NB4 (cell line): ENCODE results near the gene LRRC2.

ENCODE experiments used
- DNase-seq: peaks from one replicate; pipeline ENCODE4 v3.0.0; 2010; ENCODE audit warnings: low read depth
- H3K4me3 ChIP-seq: one replicate; pipeline ENCODE4 v1.5.1; 2011; ENCODE audit warnings: mild to moderate bottlenecking, low read depth, low read length, moderate library complexity
- MYC ChIP-seq: IDR thresholded peaks from 2 replicates; pipeline ENCODE4 v1.6.1; 2011; ENCODE audit warnings: low read depth, low read length
- POLR2A ChIP-seq: IDR thresholded peaks from 2 replicates; pipeline ENCODE4 v1.6.1; 2011; ENCODE audit warnings: mild to moderate bottlenecking; ENCODE audit not compliant: insufficient read length; ENCODE audit errors: extremely low read depth
- TF ChIP-seq, protein P1 (sequence below): IDR thresholded peaks from 2 replicates; pipeline ENCODE4 v1.6.1; 2011; ENCODE audit warnings: low read depth, low read length
- TF ChIP-seq, protein P2 (sequence below): IDR thresholded peaks from one replicate; pipeline ENCODE4 v1.5.1; 2012; ENCODE audit warnings: low read depth, low read length

LRRC2 gene

GRCh38 chr3:46490338-46491084, 75.6 kb downstream of the LRRC2 start:
- peak; percentile 73 for DNase-seq
- H3K4me3 ChIP-seq = no peak overlapping the region
- TF ChIP-seq POLR2A (no peak), MYC (no peak)
- TF ChIP-seq, protein P1, sequence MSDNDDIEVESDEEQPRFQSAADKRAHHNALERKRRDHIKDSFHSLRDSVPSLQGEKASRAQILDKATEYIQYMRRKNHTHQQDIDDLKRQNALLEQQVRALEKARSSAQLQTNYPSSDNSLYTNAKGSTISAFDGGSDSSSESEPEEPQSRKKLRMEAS = no peak
- TF ChIP-seq, protein P2, sequence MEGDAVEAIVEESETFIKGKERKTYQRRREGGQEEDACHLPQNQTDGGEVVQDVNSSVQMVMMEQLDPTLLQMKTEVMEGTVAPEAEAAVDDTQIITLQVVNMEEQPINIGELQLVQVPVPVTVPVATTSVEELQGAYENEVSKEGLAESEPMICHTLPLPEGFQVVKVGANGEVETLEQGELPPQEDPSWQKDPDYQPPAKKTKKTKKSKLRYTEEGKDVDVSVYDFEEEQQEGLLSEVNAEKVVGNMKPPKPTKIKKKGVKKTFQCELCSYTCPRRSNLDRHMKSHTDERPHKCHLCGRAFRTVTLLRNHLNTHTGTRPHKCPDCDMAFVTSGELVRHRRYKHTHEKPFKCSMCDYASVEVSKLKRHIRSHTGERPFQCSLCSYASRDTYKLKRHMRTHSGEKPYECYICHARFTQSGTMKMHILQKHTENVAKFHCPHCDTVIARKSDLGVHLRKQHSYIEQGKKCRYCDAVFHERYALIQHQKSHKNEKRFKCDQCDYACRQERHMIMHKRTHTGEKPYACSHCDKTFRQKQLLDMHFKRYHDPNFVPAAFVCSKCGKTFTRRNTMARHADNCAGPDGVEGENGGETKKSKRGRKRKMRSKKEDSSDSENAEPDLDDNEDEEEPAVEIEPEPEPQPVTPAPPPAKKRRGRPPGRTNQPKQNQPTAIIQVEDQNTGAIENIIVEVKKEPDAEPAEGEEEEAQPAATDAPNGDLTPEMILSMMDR = no peak

GRCh38 chr3:46489875-46490274, 76.2 kb downstream of the LRRC2 start:
- TF ChIP-seq MYC = no peak
- TF ChIP-seq, protein P2 = no peak
- TF ChIP-seq, protein P1 = no peak
- TF ChIP-seq POLR2A = no peak
- no peak overlapping the region for H3K4me3 ChIP-seq
- DNase-seq = peak; percentile 70

DNA sequence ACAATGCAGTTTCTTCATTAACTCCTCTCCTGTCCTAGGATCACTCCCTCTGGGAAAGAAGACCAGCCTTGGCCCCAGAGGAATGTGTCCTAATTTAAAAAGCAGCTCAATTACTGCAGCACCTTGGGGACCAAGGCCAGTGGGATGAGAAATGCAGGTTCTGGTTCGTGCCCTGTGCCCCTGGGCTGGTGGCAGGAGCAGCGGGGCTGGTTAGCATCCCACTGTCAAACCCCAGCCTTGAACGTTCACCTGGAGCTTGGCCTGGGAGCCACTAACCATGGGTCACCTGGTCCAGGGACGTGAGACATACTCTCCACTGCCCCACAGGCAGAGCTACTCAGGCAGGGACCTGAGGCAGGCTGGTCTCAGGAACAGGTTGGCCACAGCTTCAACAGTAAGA, 76.7 kb downstream of the LRRC2 start:
- H3K4me3 ChIP-seq = no peak overlapping the region
- no peak for TF ChIP-seq POLR2A
- TF ChIP-seq MYC = no peak
- TF ChIP-seq, protein P2 = no peak
- TF ChIP-seq, protein P1 = no peak
- DNase-seq = no peak

- peak; percentile 24; the same call in 1 of the 2 replicates for TF ChIP-seq MYC
- TF ChIP-seq, protein P1 = peak; percentile 61
- TF ChIP-seq, protein P2 = peak; percentile 99
- no peak for TF ChIP-seq POLR2A
- no peak overlapping the region for H3K4me3 ChIP-seq
- peak; percentile 96 for DNase-seq
These were observed 77.3 kb downstream of the LRRC2 start for GRCh38 chr3:46488735-46489361.

GRCh38 chr3:46485779-46486175, 80.3 kb downstream of the LRRC2 start:
- TF ChIP-seq, protein P2 = no peak
- TF ChIP-seq, protein P1 = no peak
- TF ChIP-seq MYC (no peak), POLR2A (no peak)

More at GRCh38 chr3:46485779-46486175, 80.3 kb downstream of the LRRC2 start:
- no peak for DNase-seq
- no peak overlapping the region for H3K4me3 ChIP-seq
